HEK293 (cell line): Measurements from ENCODE around the gene GPX1.

Experiments used
- IKZF3 ChIP-seq: fragments of 450-650 bp; IDR thresholded peaks from 2 replicates; pipeline ENCODE4 v1.5.0; 2018; ENCODE audit warnings: missing biosample characterization, mild to moderate bottlenecking, missing genetic modification characterization, moderate library complexity
- KLF7 ChIP-seq: fragments of 450-650 bp; formaldehyde crosslinking; IDR thresholded peaks from 2 replicates; pipeline ENCODE4 v1.5.1; 2016; ENCODE audit warnings: missing biosample characterization, missing genetic modification characterization, borderline replicate concordance
- PATZ1 ChIP-seq: fragments of 450-650 bp; formaldehyde crosslinking; IDR thresholded peaks from 2 replicates; pipeline ENCODE4 v1.5.1; 2016; ENCODE audit warnings: missing biosample characterization, missing genetic modification characterization
- TCF7L2 ChIP-seq: IDR thresholded peaks from 2 replicates; pipeline ENCODE4 v1.6.1; 2011; ENCODE audit warnings: low read depth, mild to moderate bottlenecking, inconsistent platforms, low read length, moderate library complexity, borderline replicate concordance
- TRIM28 ChIP-seq: IDR thresholded peaks from 2 replicates; pipeline ENCODE4 v1.6.1; 2011; ENCODE audit warnings: low read length, control low read depth, borderline replicate concordance
- WT1 ChIP-seq: fragments of 450-650 bp; formaldehyde crosslinking; IDR thresholded peaks from 2 replicates; pipeline ENCODE4 v1.5.1; 2016; ENCODE audit warnings: missing biosample characterization, missing genetic modification characterization
- YY2 ChIP-seq: fragments of 450-650 bp; formaldehyde crosslinking; IDR thresholded peaks from 2 replicates; pipeline ENCODE4 v1.5.1; 2016; ENCODE audit warnings: missing biosample characterization, missing genetic modification characterization
- ZBTB26 ChIP-seq: fragments of 450-650 bp; formaldehyde crosslinking; optimal IDR thresholded peaks from 2 replicates; pipeline ENCODE3; 2016; ENCODE audit warnings: missing biosample characterization, mild to moderate bottlenecking, missing genetic modification characterization
- ZBTB6 ChIP-seq: fragments of 450-650 bp; formaldehyde crosslinking; IDR thresholded peaks from 2 replicates; pipeline ENCODE4 v1.5.1; 2017; ENCODE audit warnings: missing biosample characterization, missing genetic modification characterization
- ZNF24 ChIP-seq: fragments of 450-650 bp; formaldehyde crosslinking; IDR thresholded peaks from 2 replicates; pipeline ENCODE4 v1.5.1; 2016; ENCODE audit warnings: missing biosample characterization, missing genetic modification characterization
- ZNF426 ChIP-seq: fragments of 450-650 bp; formaldehyde crosslinking; IDR thresholded peaks from 2 replicates; pipeline ENCODE4 v1.5.1; 2017; ENCODE audit warnings: missing biosample characterization, missing genetic modification characterization, mild to moderate bottlenecking, inconsistent platforms, moderate library complexity
- ZNF449 ChIP-seq: fragments of 450-650 bp; formaldehyde crosslinking; IDR thresholded peaks from 2 replicates; pipeline ENCODE4 v1.5.1; 2017; ENCODE audit warnings: missing biosample characterization, mild to moderate bottlenecking, missing genetic modification characterization, moderate library complexity
- ZNF488 ChIP-seq: fragments of 450-650 bp; formaldehyde crosslinking; IDR thresholded peaks from 2 replicates; pipeline ENCODE4 v1.5.1; 2016; ENCODE audit warnings: missing biosample characterization, missing genetic modification characterization
- ZNF501 ChIP-seq: fragments of 450-650 bp; formaldehyde crosslinking; IDR thresholded peaks from 2 replicates; pipeline ENCODE4 v1.5.1; 2016; ENCODE audit warnings: missing biosample characterization, missing genetic modification characterization
- ZNF600 ChIP-seq: fragments of 450-650 bp; formaldehyde crosslinking; IDR thresholded peaks from 2 replicates; pipeline ENCODE4 v1.5.1; 2016; ENCODE audit warnings: missing biosample characterization, missing genetic modification characterization
- TF ChIP-seq, protein P1 (sequence below): fragments of 450-650 bp; formaldehyde crosslinking; IDR thresholded peaks from 2 replicates; pipeline ENCODE4 v1.5.1; 2016; ENCODE audit warnings: missing biosample characterization, missing genetic modification characterization
- TF ChIP-seq, protein P2 (sequence below): fragments of 450-650 bp; formaldehyde crosslinking; IDR thresholded peaks from 2 replicates; pipeline ENCODE4 v1.5.0; 2017; ENCODE audit warnings: missing biosample characterization, missing genetic modification characterization, borderline replicate concordance
- TF ChIP-seq, protein P3 (sequence below): fragments of 450-650 bp; formaldehyde crosslinking; IDR thresholded peaks from 2 replicates; pipeline ENCODE4 v1.5.1; 2016; ENCODE audit warnings: missing biosample characterization, missing genetic modification characterization
- TF ChIP-seq, protein P4 (sequence below): fragments of 450-650 bp; formaldehyde crosslinking; conservative IDR thresholded peaks from 2 replicates; pipeline ENCODE4 v1.5.1; 2016; ENCODE audit warnings: low read depth, missing biosample characterization, missing genetic modification characterization

Gene GPX1

GRCh38 chr3:49358217-49358883 is at the start of gene GPX1 (continued):
- TF ChIP-seq, protein P1, sequence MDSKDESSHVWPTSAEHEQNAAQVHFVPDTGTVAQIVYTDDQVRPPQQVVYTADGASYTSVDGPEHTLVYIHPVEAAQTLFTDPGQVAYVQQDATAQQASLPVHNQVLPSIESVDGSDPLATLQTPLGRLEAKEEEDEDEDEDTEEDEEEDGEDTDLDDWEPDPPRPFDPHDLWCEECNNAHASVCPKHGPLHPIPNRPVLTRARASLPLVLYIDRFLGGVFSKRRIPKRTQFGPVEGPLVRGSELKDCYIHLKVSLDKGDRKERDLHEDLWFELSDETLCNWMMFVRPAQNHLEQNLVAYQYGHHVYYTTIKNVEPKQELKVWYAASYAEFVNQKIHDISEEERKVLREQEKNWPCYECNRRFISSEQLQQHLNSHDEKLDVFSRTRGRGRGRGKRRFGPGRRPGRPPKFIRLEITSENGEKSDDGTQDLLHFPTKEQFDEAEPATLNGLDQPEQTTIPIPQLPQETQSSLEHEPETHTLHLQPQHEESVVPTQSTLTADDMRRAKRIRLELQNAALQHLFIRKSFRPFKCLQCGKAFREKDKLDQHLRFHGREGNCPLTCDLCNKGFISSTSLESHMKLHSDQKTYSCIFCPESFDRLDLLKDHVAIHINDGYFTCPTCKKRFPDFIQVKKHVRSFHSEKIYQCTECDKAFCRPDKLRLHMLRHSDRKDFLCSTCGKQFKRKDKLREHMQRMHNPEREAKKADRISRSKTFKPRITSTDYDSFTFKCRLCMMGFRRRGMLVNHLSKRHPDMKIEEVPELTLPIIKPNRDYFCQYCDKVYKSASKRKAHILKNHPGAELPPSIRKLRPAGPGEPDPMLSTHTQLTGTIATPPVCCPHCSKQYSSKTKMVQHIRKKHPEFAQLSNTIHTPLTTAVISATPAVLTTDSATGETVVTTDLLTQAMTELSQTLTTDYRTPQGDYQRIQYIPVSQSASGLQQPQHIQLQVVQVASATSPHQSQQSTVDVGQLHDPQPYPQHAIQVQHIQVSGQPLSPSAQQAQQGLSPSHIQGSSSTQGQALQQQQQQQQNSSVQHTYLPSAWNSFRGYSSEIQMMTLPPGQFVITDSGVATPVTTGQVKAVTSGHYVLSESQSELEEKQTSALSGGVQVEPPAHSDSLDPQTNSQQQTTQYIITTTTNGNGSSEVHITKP (tag by site-specific recombination) = peak; percentile 66
- no peak for TF ChIP-seq YY2 (tag by site-specific recombination)
- peak; percentile 93 for TF ChIP-seq PATZ1 (tag by site-specific recombination)
- 0 out of 2 replicates have a peak, but pooled peaks have one; percentile 65 for TF ChIP-seq ZNF501 (tag by site-specific recombination)
- peak; percentile 96 for TF ChIP-seq KLF7 (tag by site-specific recombination)
- TF ChIP-seq TRIM28 = peak; percentile 73; the same call in 1 of the 2 replicates
- peak; percentile 94 for TF ChIP-seq ZNF600 (tag by site-specific recombination)
- TF ChIP-seq, protein P2, sequence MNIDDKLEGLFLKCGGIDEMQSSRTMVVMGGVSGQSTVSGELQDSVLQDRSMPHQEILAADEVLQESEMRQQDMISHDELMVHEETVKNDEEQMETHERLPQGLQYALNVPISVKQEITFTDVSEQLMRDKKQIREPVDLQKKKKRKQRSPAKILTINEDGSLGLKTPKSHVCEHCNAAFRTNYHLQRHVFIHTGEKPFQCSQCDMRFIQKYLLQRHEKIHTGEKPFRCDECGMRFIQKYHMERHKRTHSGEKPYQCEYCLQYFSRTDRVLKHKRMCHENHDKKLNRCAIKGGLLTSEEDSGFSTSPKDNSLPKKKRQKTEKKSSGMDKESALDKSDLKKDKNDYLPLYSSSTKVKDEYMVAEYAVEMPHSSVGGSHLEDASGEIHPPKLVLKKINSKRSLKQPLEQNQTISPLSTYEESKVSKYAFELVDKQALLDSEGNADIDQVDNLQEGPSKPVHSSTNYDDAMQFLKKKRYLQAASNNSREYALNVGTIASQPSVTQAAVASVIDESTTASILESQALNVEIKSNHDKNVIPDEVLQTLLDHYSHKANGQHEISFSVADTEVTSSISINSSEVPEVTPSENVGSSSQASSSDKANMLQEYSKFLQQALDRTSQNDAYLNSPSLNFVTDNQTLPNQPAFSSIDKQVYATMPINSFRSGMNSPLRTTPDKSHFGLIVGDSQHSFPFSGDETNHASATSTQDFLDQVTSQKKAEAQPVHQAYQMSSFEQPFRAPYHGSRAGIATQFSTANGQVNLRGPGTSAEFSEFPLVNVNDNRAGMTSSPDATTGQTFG (tag by site-specific recombination) = no peak
- no peak for TF ChIP-seq ZNF488 (tag by site-specific recombination)
- TF ChIP-seq ZNF24 (tag by site-specific recombination) = peak; percentile 11; the same call in 1 of the 2 replicates
- 0 out of 2 replicates have a peak, but pooled peaks have one; percentile 20 for TF ChIP-seq ZBTB6 (tag by site-specific recombination)
- TF ChIP-seq, protein P3, sequence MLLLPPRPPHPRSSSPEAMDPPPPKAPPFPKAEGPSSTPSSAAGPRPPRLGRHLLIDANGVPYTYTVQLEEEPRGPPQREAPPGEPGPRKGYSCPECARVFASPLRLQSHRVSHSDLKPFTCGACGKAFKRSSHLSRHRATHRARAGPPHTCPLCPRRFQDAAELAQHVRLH = no peak
- no peak for TF ChIP-seq ZNF426 (tag by site-specific recombination)
- TF ChIP-seq WT1 (tag by site-specific recombination) = peak; percentile 41; the same call in 1 of the 2 replicates
- TF ChIP-seq, protein P4, sequence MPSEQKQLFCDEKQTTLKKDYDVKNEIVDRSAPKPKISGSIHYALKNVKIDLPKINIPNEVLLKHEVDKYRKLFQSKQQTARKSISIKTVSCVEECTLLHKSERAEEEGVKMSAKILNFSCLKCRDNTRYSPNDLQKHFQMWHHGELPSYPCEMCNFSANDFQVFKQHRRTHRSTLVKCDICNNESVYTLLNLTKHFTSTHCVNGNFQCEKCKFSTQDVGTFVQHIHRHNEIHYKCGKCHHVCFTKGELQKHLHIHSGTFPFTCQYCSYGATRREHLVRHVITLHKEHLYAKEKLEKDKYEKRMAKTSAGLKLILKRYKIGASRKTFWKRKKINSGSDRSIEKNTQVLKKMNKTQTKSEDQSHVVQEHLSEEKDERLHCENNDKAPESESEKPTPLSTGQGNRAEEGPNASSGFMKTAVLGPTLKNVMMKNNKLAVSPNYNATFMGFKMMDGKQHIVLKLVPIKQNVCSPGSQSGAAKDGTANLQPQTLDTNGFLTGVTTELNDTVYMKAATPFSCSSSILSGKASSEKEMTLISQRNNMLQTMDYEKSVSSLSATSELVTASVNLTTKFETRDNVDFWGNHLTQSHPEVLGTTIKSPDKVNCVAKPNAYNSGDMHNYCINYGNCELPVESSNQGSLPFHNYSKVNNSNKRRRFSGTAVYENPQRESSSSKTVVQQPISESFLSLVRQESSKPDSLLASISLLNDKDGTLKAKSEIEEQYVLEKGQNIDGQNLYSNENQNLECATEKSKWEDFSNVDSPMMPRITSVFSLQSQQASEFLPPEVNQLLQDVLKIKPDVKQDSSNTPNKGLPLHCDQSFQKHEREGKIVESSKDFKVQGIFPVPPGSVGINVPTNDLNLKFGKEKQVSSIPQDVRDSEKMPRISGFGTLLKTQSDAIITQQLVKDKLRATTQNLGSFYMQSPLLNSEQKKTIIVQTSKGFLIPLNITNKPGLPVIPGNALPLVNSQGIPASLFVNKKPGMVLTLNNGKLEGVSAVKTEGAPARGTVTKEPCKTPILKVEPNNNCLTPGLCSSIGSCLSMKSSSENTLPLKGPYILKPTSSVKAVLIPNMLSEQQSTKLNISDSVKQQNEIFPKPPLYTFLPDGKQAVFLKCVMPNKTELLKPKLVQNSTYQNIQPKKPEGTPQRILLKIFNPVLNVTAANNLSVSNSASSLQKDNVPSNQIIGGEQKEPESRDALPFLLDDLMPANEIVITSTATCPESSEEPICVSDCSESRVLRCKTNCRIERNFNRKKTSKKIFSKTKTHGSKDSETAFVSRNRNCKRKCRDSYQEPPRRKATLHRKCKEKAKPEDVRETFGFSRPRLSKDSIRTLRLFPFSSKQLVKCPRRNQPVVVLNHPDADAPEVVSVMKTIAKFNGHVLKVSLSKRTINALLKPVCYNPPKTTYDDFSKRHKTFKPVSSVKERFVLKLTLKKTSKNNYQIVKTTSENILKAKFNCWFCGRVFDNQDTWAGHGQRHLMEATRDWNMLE (tag by site-specific recombination) = peak; percentile 46
- TF ChIP-seq TCF7L2 = no peak
- TF ChIP-seq ZNF449 (tag by site-specific recombination) = peak; percentile 47; the same call in 1 of the 2 replicates
- peak; percentile 66 for TF ChIP-seq ZBTB26 (tag by site-specific recombination)
- TF ChIP-seq IKZF3 = peak; percentile 99
